Measurements from ENCODE around the gene TUBB. TPM values are rescaled to one million over a fixed set of nuclear protein-coding genes. Genes with fewer than 3 reads are reported as not detected.

The TUBB gene
- total and polyA plus RNA-seq, 2 donors (not counting 3 experiments of a cell fraction or from before 2014, with no cell fraction given), result 1,276 to 1,408 TPM

GRCh38 chr6:30761791-30762429, 41.8 kb downstream of the TUBB start:
- Histone ChIP-seq H2AFZ (ENCODE audit: low read depth, low read length) (no peak overlapping the region), H3K9me1 (replicated peaks; ENCODE audit: control insufficient read depth, extremely low read depth, insufficient read depth, low read length) (no peaks in the 10 kb centered on the region), H3K9ac (replicated peaks; ENCODE audit: extremely low read depth, insufficient read depth, low read length) (no peak overlapping the region), H4K20me1 (replicated peaks; ENCODE audit: control insufficient read depth, extremely low read depth, insufficient read depth, low read length) (no peaks in the 10 kb centered on the region), H3K27ac (ENCODE audit: insufficient read depth, low read depth, low read length) (no peak overlapping the region), H3K4me3 (replicated peaks in 1 of 3; ENCODE audit: insufficient read depth in 1 of 3, low read depth in 1 of 3, low read length in 3 of 3) (no peak overlapping the region), H3K4me2 (ENCODE audit: insufficient read depth, low read length) (no peak overlapping the region), H3K9me3 (replicated peaks; ENCODE audit: control insufficient read depth, insufficient read depth, low read length) (no peaks in the 10 kb centered on the region), H3K36me3 (ENCODE audit: control insufficient read depth in 2 of 2, extremely low read depth in 1 of 2, insufficient read depth in 2 of 2, low read length in 2 of 2) (no peaks in the 10 kb centered on the region), H3K4me1 (ENCODE audit: control insufficient read depth, extremely low read depth, insufficient read depth, low read length) (peaks cover 35% of the 10 kb centered on the region), H3K79me2 (ENCODE audit: control insufficient read depth, insufficient read depth, low read length) (no peaks in the 10 kb centered on the region), H3K27me3 (ENCODE audit: control insufficient read depth in 2 of 2, insufficient read depth in 2 of 2, low read length in 2 of 2) (no peaks in the 10 kb centered on the region)
- intact Hi-C loops (cut with micrococcal nuclease) (no loop called here), dilution Hi-C loops (cut with MboI; ENCODE audit: extremely low pct_ligation_motif_present, low sequenced_read_pairs) (no loop called here)
- TF ChIP-seq EZH2 (IDR thresholded peaks at IDR 0.05; ENCODE audit: borderline replicate concordance, low read depth, low read length, severe bottlenecking) (no peak), CTCF (IDR thresholded peaks at IDR 0.05; ENCODE audit: extremely low read depth in 1 of 2, insufficient read depth in 1 of 2, low read depth in 1 of 2, low read length in 2 of 2) (no peak), MAX (IDR thresholded peaks at IDR 0.05; ENCODE audit: insufficient read depth, insufficient read length) (no peak), MYC (IDR thresholded peaks at IDR 0.05; ENCODE audit: low read depth, low read length) (no peak), POLR2A (IDR thresholded peaks at IDR 0.05; ENCODE audit: low read depth, low read length) (no peak), JUN (IDR thresholded peaks at IDR 0.05; ENCODE audit: borderline replicate concordance, insufficient read depth, insufficient read length, low read depth) (no peak), POLR2AphosphoS5 (IDR thresholded peaks at IDR 0.05; ENCODE audit: insufficient read depth, low read depth, low read length) (no peak), GATA2 (IDR thresholded peaks at IDR 0.05; ENCODE audit: insufficient read depth, insufficient read length, low read depth, low read length) (no peak), FOS (IDR thresholded peaks at IDR 0.05; ENCODE audit: borderline replicate concordance, insufficient read depth, low read length) (no peak)
- ChIA-PET CTCF (interaction anchor here (1.1 kb wide), 1 partner anchor 31 kb away, joined by 3 read pairs; no protein-coding TSS in a partner anchor), POLR2A (no interaction called here)
- DNase-seq (ENCODE audit: low read depth, low spot score) (no peak), FAIRE-seq (peak; percentile 40)
- BruUV-seq (replicated peaks), result no TSS peak
